Nephron progenitor cell (in vitro differentiated cells): Measurements from ENCODE around the gene THEM4.

Experiments
- DNase-seq: peaks from one replicate; pipeline ENCODE4 v3.0.0; 2021
- H3K27ac Mint-ChIP-seq: 2 replicates; pipeline ENCODE4 v1.8.0; 2021; ENCODE audit warnings: mild to moderate bottlenecking, moderate library complexity, mixed read lengths
- H3K27me3 Mint-ChIP-seq: 2 replicates; pipeline ENCODE4 v1.8.0; 2021; ENCODE audit warnings: mild to moderate bottlenecking, low read depth, mixed read lengths; ENCODE audit not compliant: poor library complexity
- H3K36me3 Mint-ChIP-seq: 2 replicates; pipeline ENCODE4 v1.8.0; 2021; ENCODE audit warnings: low read depth, mixed read lengths
- H3K4me1 Mint-ChIP-seq: 2 replicates; pipeline ENCODE4 v1.8.0; 2021; ENCODE audit warnings: mixed read lengths
- H3K4me3 Mint-ChIP-seq: 2 replicates; pipeline ENCODE4 v1.8.0; 2021; ENCODE audit warnings: mild to moderate bottlenecking, moderate library complexity, mixed read lengths
- H3K9me3 Mint-ChIP-seq: 2 replicates; pipeline ENCODE4 v1.8.0; 2021; ENCODE audit warnings: mild to moderate bottlenecking, moderate library complexity, mixed read lengths
- CTCF ChIP-seq: fragments of 200-600 bp; sonication (generic); IDR thresholded peaks from 2 replicates; pipeline ENCODE4 v1.5.0; 2021; ENCODE audit warnings: antibody characterized with exemption

The THEM4 gene

DNA sequence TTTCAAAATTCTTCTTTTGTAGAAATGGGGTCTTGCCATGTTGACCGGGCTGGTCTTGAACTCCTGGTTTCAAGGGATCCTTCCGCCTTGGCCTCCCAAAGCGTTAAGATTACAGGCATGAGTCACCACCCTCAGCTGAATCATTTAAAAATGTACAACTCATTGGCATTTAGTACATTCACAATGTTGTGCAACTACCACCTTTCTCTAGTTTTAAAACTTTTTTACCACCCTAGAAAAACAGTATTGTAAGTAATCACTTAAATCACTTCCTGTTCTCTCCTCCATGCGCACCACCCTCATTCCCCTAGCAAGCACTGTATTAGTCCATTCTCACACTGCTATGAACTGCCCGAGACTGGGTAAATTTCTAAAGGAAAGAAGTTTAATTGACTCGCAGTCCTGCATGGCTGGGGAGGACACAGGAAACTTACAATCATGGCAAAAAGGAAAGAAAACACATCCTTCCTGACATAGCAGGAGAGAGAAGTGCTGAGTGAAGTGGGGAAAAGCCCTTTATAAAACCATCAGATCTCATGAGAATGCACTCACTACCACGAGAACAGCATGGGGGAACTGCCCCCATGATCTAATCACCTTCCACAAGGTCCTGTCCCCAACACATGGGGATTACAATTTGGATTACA is 41.4 kb downstream of the THEM4 start:
- no peak for DNase-seq
- H3K36me3 Mint-ChIP-seq = no peaks in the 10 kb centered on the region
- H3K4me1 Mint-ChIP-seq = no peaks in the 10 kb centered on the region
- no peak overlapping the region for H3K4me3 Mint-ChIP-seq
- peaks cover 7% of the 10 kb centered on the region for H3K27me3 Mint-ChIP-seq
- TF ChIP-seq CTCF = no peak
- no peak overlapping the region for H3K27ac Mint-ChIP-seq
- H3K9me3 Mint-ChIP-seq = no peaks in the 10 kb centered on the region

GRCh38 chr1:151867321-151867720 is 42.0 kb downstream of the THEM4 start:
- Mint-ChIP-seq H3K27me3 (peaks cover 7% of the 10 kb centered on the region), H3K4me3 (no peak overlapping the region), H3K27ac (no peak overlapping the region), H3K9me3 (no peaks in the 10 kb centered on the region), H3K36me3 (no peaks in the 10 kb centered on the region), H3K4me1 (no peaks in the 10 kb centered on the region)
- no peak for DNase-seq
- TF ChIP-seq CTCF = no peak

DNA sequence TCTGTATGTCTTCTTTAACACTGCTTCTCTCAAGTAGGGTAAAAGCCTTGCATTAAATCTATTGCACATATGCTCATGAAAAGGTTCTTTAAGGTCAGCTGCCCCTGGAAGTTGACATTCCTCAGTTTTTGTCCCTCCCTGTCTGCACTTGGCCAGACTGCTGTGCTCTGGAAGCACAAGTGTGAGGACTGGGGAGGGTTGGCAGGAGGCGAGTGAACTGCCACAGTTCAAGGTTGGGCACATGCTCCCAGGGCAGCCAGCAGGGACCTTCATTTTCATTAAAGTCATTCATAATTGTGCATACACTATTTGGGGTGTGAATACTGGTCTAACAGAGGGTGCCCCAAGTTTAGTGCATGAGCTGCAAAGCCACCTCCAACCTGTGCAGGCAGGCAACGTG is 44.9 kb downstream of the THEM4 start:
- Mint-ChIP-seq H3K4me1 (no peaks in the 10 kb centered on the region), H3K27ac (no peak overlapping the region), H3K4me3 (no peak overlapping the region), H3K27me3 (peaks cover 19% of the 10 kb centered on the region), H3K36me3 (no peaks in the 10 kb centered on the region), H3K9me3 (no peaks in the 10 kb centered on the region)
- TF ChIP-seq CTCF = no peak
- no peak for DNase-seq

DNA sequence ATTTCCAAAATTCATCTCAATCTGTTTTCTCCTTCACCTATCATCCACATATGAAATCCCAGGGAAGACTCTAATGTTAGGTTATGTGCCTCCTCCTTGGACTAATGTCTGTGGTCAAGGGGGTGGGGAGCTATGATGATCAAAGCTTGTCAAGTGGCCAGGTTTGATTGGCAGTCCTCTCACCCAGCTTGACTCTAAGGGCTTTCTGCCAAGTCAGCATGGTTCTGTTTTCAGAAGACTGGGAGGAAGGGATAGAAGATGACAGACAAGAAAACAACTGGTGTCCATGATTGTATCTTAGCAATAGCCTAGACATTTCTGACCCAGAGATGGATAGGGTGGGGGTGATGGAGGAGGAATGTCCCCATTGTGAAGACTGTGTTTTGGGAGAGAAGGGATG is 46.7 kb downstream of the THEM4 start:
- Mint-ChIP-seq H3K27ac (no peak overlapping the region), H3K36me3 (no peaks in the 10 kb centered on the region), H3K4me3 (no peak overlapping the region), H3K4me1 (no peaks in the 10 kb centered on the region), H3K9me3 (no peaks in the 10 kb centered on the region), H3K27me3 (peaks cover 24% of the 10 kb centered on the region)
- no peak for DNase-seq
- no peak for TF ChIP-seq CTCF

GRCh38 chr1:151860504-151861187 is 48.7 kb downstream of the THEM4 start:
- DNase-seq = no peak
- Mint-ChIP-seq H3K27me3 (peaks cover 28% of the 10 kb centered on the region), H3K4me1 (no peaks in the 10 kb centered on the region), H3K4me3 (no peak overlapping the region), H3K9me3 (no peaks in the 10 kb centered on the region), H3K36me3 (no peaks in the 10 kb centered on the region), H3K27ac (no peak overlapping the region)
- TF ChIP-seq CTCF = no peak

DNA sequence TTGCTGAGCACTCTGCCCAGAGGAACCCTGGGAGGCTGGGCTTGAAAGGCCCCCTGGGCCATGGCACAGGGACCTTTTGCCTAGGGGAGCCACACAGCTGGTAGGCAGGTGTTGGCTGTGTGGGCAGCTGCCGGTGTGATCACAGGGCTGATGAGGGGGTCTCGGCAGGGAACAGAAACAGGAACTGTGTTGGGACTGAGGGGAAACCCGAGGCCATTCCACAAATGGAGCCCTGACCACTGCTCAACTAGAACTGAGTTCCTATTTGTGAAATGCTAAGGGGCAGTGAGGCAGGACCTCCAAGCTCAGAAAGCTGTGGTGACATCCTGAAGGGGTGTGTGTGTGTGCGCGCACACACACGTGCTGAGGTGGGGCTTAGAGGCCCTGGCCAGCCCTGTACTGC is 49.4 kb downstream of the THEM4 start:
- DNase-seq = no peak
- Mint-ChIP-seq H3K36me3 (no peaks in the 10 kb centered on the region), H3K27ac (no peak overlapping the region), H3K4me1 (no peaks in the 10 kb centered on the region), H3K27me3 (peaks cover 30% of the 10 kb centered on the region), H3K4me3 (no peak overlapping the region), H3K9me3 (no peaks in the 10 kb centered on the region)
- no peak for TF ChIP-seq CTCF
